Gastrocnemius medialis (tissue), 4 donors: Measurements from ENCODE around the gene TMEM109. TPM values are rescaled to one million over a fixed set of nuclear protein-coding genes. Genes with fewer than 3 reads are reported as not detected.

Experiments used
- ATAC-seq, 2 donors: fragments of 150-250 bp; one replicate each; pipeline ENCODE4 v1.9.1; 2016
- DNase-seq, 2 donors: peaks; one replicate each; pipeline ENCODE4 v3.0.0-alpha.2; 2019
- H3K27ac ChIP-seq, 4 donors: fragments of 200-600 bp; sonication (generic); 1 replicate in 1 of 4; 2 replicates in 3 of 4; pipeline ENCODE4 v1.5.1; 2016 to 2018; ENCODE audit warnings: mild to moderate bottlenecking in 2 of 4, moderate library complexity in 1 of 4
- H3K27me3 ChIP-seq, 3 donors: fragments of 200-600 bp; sonication (generic) in 2 of 3; 1 replicate in 1 of 3; 2 replicates in 2 of 3; pipeline versions ENCODE4 v1.5.1 to v1.6.0; 2016 to 2019; ENCODE audit warnings: mild to moderate bottlenecking in 1 of 3, moderate library complexity in 1 of 3
- H3K36me3 ChIP-seq, 2 donors: fragments of 200-600 bp; sonication (generic) in 1 of 2; one replicate each; pipeline ENCODE4 v1.5.1; 2017 to 2018
- H3K4me1 ChIP-seq, 2 donors: fragments of 200-600 bp; sonication (generic) in 1 of 2; one replicate each; pipeline ENCODE4 v1.5.1; 2016 to 2017; ENCODE audit warnings: mild to moderate bottlenecking in 2 of 2
- H3K4me3 ChIP-seq, 4 donors: fragments of 200-600 bp; sonication (generic) in 3 of 4; 1 replicate in 1 of 4; 2 replicates in 3 of 4; pipeline ENCODE4 v1.5.1; 2016 to 2019; ENCODE audit warnings: mild to moderate bottlenecking in 2 of 4
- H3K9me3 ChIP-seq, 3 donors: fragments of 200-600 bp; sonication (generic) in 2 of 3; 1 replicate in 1 of 3; 2 replicates in 2 of 3; pipeline ENCODE4 v1.5.1; 2016 to 2019
- CTCF ChIP-seq, 5 experiments: fragments of 450-650 bp in 3 of 5; fragments of 200-600 bp in 2 of 5; sonication (generic) in 2 of 5; IDR thresholded peaks in 4 of 5; conservative IDR thresholded peaks in 1 of 5; 1 replicate in 4 of 5; 2 replicates in 1 of 5; pipeline ENCODE4 v1.5.1; 2016 to 2019; ENCODE audit warnings: antibody characterized with exemption in 5 of 5, mild to moderate bottlenecking in 3 of 5, moderate library complexity in 3 of 5
- POLR2A ChIP-seq, 2 donors: fragments of 450-650 bp; IDR thresholded peaks; one replicate each; pipeline ENCODE4 v1.6.1; 2017; ENCODE audit warnings: antibody characterized with exemption in 2 of 2, mild to moderate bottlenecking in 2 of 2, moderate library complexity in 2 of 2
- in situ Hi-C, 4 donors: fragments of 200-750 bp; cut with MboI; loops; one replicate each; pipeline versions ENCODE4 v1.15.0 to v1.8.0; 2017; ENCODE audit warnings: low sequenced_read_pairs in 4 of 4
- intact Hi-C: fragments of 100-400 bp; cut with DNase I; formaldehyde crosslinking; loops from one replicate; pipeline ENCODE4 v1.15.1; 2023; ENCODE audit warnings: low total_unique reads
- total RNA-seq, 4 donors: library from RNA; depleted of rRNA; stranded (reverse); fragments of >200 nt; gene quantifications; one replicate each; pipeline versions ENCODE4 v1.1.0 to v1.2.3, GENCODE V29; 2016

The TMEM109 gene
- total RNA-seq, 4 donors from 2014 or later, result 56.5 to 105 (median 82.6) TPM

- H3K27ac ChIP-seq, result no peak overlapping the region
- no peaks in the 10 kb centered on the region for H3K9me3 ChIP-seq
- no peaks in the 10 kb centered on the region for H3K27me3 ChIP-seq
- H3K4me3 ChIP-seq, result no peak overlapping the region
- no peaks in the 10 kb centered on the region for H3K36me3 ChIP-seq
- no peak for ATAC-seq
- intact Hi-C loops, result no loop called here
- in situ Hi-C loops, result loop anchor here in 1 of 4 donors (25.0 kb wide), 1 partner anchor 251 kb away; the partner anchor contains the start of gene VPS37C
- H3K4me1 ChIP-seq, result peaks cover 25 to 31% of the 10 kb centered on the region in 2 donors
- TF ChIP-seq CTCF (IDR thresholded peaks at IDR 0.05 in 4 of 5, conservative IDR thresholded peaks at IDR 0.05 in 1 of 5), result peak in 1 of 5 experiments; percentile 15
- TF ChIP-seq POLR2A (IDR thresholded peaks at IDR 0.05), result no peak
- no peak for DNase-seq
Measured at GRCh38 chr11:60910711-60911380, 3.1 kb upstream of the TMEM109 start.

GRCh38 chr11:60912223-60912850 is 1.6 kb upstream of the TMEM109 start:
- intact Hi-C loops, result no loop called here
- Histone ChIP-seq H3K4me3 (no peak overlapping the region), H3K9me3 (no peaks in the 10 kb centered on the region), H3K27me3 (no peaks in the 10 kb centered on the region), H3K4me1 (peaks cover 36 to 40% of the 10 kb centered on the region in 2 donors), H3K36me3 (no peaks in the 10 kb centered on the region), H3K27ac (peak overlapping the region in 3 of 4 donors; percentile 93 to 98 (median 93))
- TF ChIP-seq CTCF (IDR thresholded peaks at IDR 0.05 in 4 of 5, conservative IDR thresholded peaks at IDR 0.05 in 1 of 5) (no peak), POLR2A (IDR thresholded peaks at IDR 0.05) (no peak)
- in situ Hi-C loops, result loop anchor here in 1 of 4 donors (25.0 kb wide), 1 partner anchor 250 kb away; the partner anchor contains the start of gene VPS37C
- ATAC-seq (no peak), DNase-seq (no peak)

- H3K27ac ChIP-seq, result peak overlapping the region; percentile 93 to 98 (median 94)
- ATAC-seq (no peak), DNase-seq (no peak)
- no peaks in the 10 kb centered on the region for H3K36me3 ChIP-seq
- intact Hi-C loops (no loop called here), in situ Hi-C loops (loop anchor here in 1 of 4 donors (25.0 kb wide), 1 partner anchor 249 kb away; the partner anchor contains the start of gene VPS37C)
- H3K4me1 ChIP-seq, result peaks cover 42 to 43% of the 10 kb centered on the region in 2 donors
- H3K27me3 ChIP-seq, result no peaks in the 10 kb centered on the region
- H3K4me3 ChIP-seq, result peak overlapping the region; percentile 82 to 88 (median 84)
- TF ChIP-seq CTCF (IDR thresholded peaks at IDR 0.05 in 4 of 5, conservative IDR thresholded peaks at IDR 0.05 in 1 of 5) (no peak), POLR2A (IDR thresholded peaks at IDR 0.05) (no peak)
- no peaks in the 10 kb centered on the region for H3K9me3 ChIP-seq
Measured at GRCh38 chr11:60912851-60913528, 968 bp upstream of the TMEM109 start.

- peaks cover 59 to 60% of the 10 kb centered on the region in 2 donors for H3K4me1 ChIP-seq
- intact Hi-C loops, result no loop called here
Measured at GRCh38 chr11:60914633-60915247, 782 bp downstream of the TMEM109 start.

More at GRCh38 chr11:60914633-60915247, 782 bp downstream of the TMEM109 start:
- H3K9me3 ChIP-seq, result no peaks in the 10 kb centered on the region
- H3K36me3 ChIP-seq, result peaks cover 0 to 3% of the 10 kb centered on the region in 2 donors
- peak in 1 of 2 donors; percentile 48 for DNase-seq
- in situ Hi-C loops, result loop anchor here in 1 of 4 donors (25.0 kb wide), 1 partner anchor 248 kb away; the partner anchor contains the start of gene VPS37C
- ATAC-seq, result peak; percentile 19 to 28
- H3K4me3 ChIP-seq, result peak overlapping the region; percentile 82 to 88 (median 84)
- peak overlapping the region; percentile 93 to 98 (median 94) for H3K27ac ChIP-seq
- TF ChIP-seq CTCF (IDR thresholded peaks at IDR 0.05 in 4 of 5, conservative IDR thresholded peaks at IDR 0.05 in 1 of 5) (no peak), POLR2A (IDR thresholded peaks at IDR 0.05) (no peak)
- no peaks in the 10 kb centered on the region for H3K27me3 ChIP-seq
